Right lobe of liver (tissue), 6 donors: ENCODE data around the gene CEACAM19. TPM values are rescaled to one million over a fixed set of nuclear protein-coding genes. Genes with fewer than 3 reads are reported as not detected.

Source experiments
- ATAC-seq, 4 donors: fragments of 200-7000 bp; cut with Tn5 transposase; one replicate each; pipeline ENCODE4 v1.9.1; 2020; ENCODE audit warnings: mild to moderate bottlenecking in 4 of 4, moderate library complexity in 4 of 4
- DNase-seq, 3 donors: peaks; one replicate each; pipeline ENCODE4 v3.0.0-alpha.2; 2020
- H3K27ac ChIP-seq, 3 donors: fragments of 200-600 bp; one replicate each; pipeline ENCODE4 v1.8.0; 2022
- H3K27me3 ChIP-seq, 2 donors: fragments of 200-600 bp; one replicate each; pipeline ENCODE4 v1.8.0; 2022
- H3K36me3 ChIP-seq, 4 donors: fragments of 200-600 bp; sonication (generic) in 1 of 4; one replicate each; pipeline versions ENCODE4 v1.5.1 to v1.8.0; 2017 to 2022; ENCODE audit warnings: control low read depth in 1 of 4
- H3K4me1 ChIP-seq, 4 donors: fragments of 200-600 bp; sonication (generic) in 1 of 4; one replicate each; pipeline versions ENCODE4 v1.5.1 to v1.8.0; 2017 to 2022; ENCODE audit warnings: control low read depth in 1 of 4
- H3K4me3 ChIP-seq, 3 donors: fragments of 200-600 bp; one replicate each; pipeline ENCODE4 v1.8.0; 2022
- H3K9me3 ChIP-seq, 4 donors: fragments of 200-600 bp; sonication (generic) in 1 of 4; one replicate each; pipeline versions ENCODE4 v1.5.1 to v1.8.0; 2017 to 2022; ENCODE audit warnings: control low read depth in 1 of 4
- POLR2A ChIP-seq: fragments of 450-650 bp; IDR thresholded peaks from one replicate; pipeline ENCODE4 v1.6.1; 2017; ENCODE audit warnings: antibody characterized with exemption, mild to moderate bottlenecking
- WGBS: methylation state at CpG from one replicate; pipeline ENCODE4 v1.1.6; 2018; ENCODE audit warnings: low coverage, low lambda C conversion rate; ENCODE audit not compliant: insufficient coverage; ENCODE audit errors: missing lambda C conversion rate; 5-methylcytosine and 5-hydroxymethylcytosine counted together
- intact Hi-C, 2 donors: fragments of 100-400 bp; cut with DNase I; formaldehyde crosslinking; loops; one replicate each; pipeline versions ENCODE4 v1.11.2 to v1.14.1; 2022
- total RNA-seq, 6 experiments: library from RNA; depleted of rRNA in 2 of 6; stranded (reverse); fragments of >200 nt in 2 of 6; fragmentation: NEBNext Ultra II Directional in 3 of 6; extraction: Animal tissue kit (Norgen Biotek cat#: 25700) in 3 of 6; gene quantifications; one replicate each; pipeline versions ENCODE4 v1.1.0 to v1.2.4, GENCODE V29; 2016 to 2023
- TF ChIP-seq, protein P1 (sequence below), 4 donors: fragments of 200-600 bp in 3 of 4; fragments of 450-650 bp in 1 of 4; IDR thresholded peaks; one replicate each; pipeline versions ENCODE4 v1.5.1 to v1.8.0; 2016 to 2022; ENCODE audit warnings: antibody characterized with exemption in 4 of 4, mild to moderate bottlenecking in 2 of 4
- donor health status: DM: no; HTN: yes; CAD: no.
- donor health status: DM: no; HTN: no; CAD: no.
- donor health status: DM: no; HTN: no; CAD: no.
- donor health status: DM: no; HTN: yes; CAD: no.
- donor health status: DM: no; HTN: yes; CAD: no.

Gene CEACAM19
- total RNA-seq, 6 experiments from 2014 or later, result 3.3 to 9.0 (median 4.5) TPM

DNA sequence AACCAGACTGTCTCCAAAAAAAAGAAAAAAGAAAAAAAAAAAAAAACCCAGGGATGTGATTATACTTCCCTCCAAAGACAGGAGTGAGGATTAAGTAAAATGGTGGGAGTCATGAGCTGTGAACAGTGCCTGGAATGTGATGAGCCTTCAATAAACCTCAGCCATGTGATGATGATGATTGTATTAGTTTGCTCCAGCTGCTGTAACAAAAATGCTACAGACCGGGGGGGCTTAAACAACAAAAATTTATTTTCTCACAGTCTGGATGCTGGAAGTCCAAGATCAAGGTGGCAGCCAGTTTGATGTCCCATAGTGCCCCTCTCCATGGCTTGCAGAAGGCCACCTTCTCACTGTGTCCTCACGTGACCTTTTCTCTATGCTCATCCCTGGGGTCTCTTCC is 36.5 kb upstream of the CEACAM19 start:
- Histone ChIP-seq H3K9me3 (no peaks in the 10 kb centered on the region), H3K27me3 (no peaks in the 10 kb centered on the region), H3K4me3 (no peak overlapping the region), H3K27ac (peak overlapping the region; percentile 51 to 76 (median 74)), H3K4me1 (peaks cover 0 to 44% (median 12%) of the 10 kb centered on the region in 4 donors), H3K36me3 (no peaks in the 10 kb centered on the region)
- intact Hi-C loops, result no loop called here
- ATAC-seq (no peak), DNase-seq (no peak)
- TF ChIP-seq, protein P1, sequence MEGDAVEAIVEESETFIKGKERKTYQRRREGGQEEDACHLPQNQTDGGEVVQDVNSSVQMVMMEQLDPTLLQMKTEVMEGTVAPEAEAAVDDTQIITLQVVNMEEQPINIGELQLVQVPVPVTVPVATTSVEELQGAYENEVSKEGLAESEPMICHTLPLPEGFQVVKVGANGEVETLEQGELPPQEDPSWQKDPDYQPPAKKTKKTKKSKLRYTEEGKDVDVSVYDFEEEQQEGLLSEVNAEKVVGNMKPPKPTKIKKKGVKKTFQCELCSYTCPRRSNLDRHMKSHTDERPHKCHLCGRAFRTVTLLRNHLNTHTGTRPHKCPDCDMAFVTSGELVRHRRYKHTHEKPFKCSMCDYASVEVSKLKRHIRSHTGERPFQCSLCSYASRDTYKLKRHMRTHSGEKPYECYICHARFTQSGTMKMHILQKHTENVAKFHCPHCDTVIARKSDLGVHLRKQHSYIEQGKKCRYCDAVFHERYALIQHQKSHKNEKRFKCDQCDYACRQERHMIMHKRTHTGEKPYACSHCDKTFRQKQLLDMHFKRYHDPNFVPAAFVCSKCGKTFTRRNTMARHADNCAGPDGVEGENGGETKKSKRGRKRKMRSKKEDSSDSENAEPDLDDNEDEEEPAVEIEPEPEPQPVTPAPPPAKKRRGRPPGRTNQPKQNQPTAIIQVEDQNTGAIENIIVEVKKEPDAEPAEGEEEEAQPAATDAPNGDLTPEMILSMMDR (IDR thresholded peaks at IDR 0.05), result no peak
- TF ChIP-seq POLR2A, result no peak
- no CpG with 5 or more reads among the region's 2 CpGs for WGBS

DNA sequence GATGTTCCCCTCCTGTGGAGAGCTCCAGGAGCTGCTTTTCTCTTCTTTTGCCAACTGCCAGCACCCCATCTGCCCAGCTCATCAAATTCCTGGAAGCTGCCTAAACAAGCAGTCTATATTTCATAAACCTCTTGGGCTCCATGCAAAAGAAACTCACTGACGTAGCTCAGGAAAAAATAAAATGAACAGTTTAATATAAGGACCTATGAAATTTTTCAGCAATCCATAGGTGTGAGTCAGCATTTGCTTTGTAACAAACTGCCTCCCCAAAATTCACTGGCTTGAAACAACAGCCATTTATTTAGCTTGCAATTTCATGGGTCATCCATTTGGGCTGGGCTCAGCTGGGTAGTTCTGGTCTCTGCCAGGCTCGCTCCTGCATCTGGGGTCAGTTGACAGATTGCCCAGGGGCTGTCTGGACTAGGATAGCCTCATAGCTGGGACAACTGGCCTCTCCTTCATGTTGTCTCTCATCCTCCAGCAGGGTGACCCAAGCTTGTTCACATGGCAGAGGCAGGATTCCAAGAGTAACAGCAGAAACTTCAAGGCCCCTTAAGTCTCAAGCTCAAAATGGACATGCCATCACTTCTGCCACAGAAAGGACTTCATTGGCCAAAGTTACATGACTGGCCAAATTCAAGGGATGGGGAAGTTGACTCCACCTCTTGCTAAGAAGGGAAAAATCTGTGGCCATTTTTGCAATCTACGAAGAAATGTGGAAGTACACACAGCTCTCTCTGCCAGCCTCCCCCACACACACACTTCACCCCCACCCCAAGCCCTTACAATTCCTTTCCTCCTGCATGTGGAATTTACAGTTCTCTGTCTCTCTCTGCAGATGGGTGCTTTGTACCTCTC is 35.5 kb upstream of the CEACAM19 start:
- intact Hi-C loops, result no loop called here
- Histone ChIP-seq H3K9me3 (no peaks in the 10 kb centered on the region), H3K27me3 (no peaks in the 10 kb centered on the region), H3K27ac (peak overlapping the region in 2 of 3 donors; percentile 21 to 76), H3K4me1 (peaks cover 0 to 50% (median 12%) of the 10 kb centered on the region in 4 donors), H3K4me3 (no peak overlapping the region), H3K36me3 (no peaks in the 10 kb centered on the region)
- DNase-seq, result no peak
- ATAC-seq, result peak; percentile 10 to 49 (median 38)
- TF ChIP-seq POLR2A, result no peak
- TF ChIP-seq, protein P1 (IDR thresholded peaks at IDR 0.05), result no peak
- 75% methylated on average over 3 of the region's 3 CpGs for WGBS

DNA sequence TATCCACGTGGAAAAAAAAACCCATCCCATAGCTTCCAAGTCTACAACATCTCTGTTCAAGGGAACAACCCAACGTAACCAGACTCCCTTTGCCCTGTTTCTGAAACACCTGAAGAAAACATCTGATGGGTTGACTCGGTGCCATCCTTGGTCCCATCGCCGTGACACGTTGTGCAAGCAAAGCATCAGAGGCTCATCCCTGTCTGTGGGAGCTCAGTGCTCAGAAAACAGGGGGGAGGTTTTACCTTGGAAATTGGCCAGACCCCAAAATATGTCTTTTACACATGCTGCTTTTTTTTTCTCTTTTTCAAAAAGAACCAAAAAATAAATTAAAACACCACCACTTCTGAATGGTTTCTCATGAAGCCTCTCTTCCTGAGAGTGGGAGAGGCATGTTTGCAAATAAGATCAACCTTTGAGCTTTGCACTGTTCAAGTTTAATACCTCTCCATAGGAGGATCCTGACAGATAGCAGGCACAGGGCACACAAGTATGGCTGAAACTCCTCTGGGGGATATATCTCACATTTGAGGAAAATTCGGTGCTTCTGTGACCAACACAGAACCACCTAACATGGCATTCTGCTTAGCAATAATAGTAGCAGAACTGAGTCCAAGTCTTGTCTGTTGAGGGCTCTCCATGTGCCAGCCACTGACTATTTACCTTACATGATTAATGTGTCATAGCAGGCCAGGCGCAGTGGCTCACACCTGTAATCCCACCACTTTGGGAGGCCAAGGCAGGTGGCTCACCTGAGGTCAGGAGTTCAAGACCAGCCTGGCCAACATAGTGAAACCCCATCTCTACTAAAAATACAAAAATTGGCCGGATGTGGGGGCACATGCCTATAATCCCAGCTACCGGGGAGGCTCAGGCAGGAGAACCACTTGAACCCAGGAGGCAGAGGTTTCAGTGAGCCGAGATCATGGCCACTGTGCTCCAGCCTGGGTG is 34.6 kb upstream of the CEACAM19 start:
- 57% methylated on average over 10 of the region's 11 CpGs for WGBS
- H3K36me3 ChIP-seq, result no peaks in the 10 kb centered on the region
- H3K4me1 ChIP-seq, result peaks cover 0 to 52% (median 12%) of the 10 kb centered on the region in 4 donors
- DNase-seq, result no peak
- H3K27ac ChIP-seq, result peak overlapping the region; percentile 0 to 76 (median 72)
- peak; percentile 62 to 88 (median 78) for ATAC-seq
- H3K9me3 ChIP-seq, result no peaks in the 10 kb centered on the region
- H3K27me3 ChIP-seq, result no peaks in the 10 kb centered on the region
- no peak for TF ChIP-seq POLR2A
- TF ChIP-seq, protein P1 (IDR thresholded peaks at IDR 0.05), result no peak
- H3K4me3 ChIP-seq, result no peak overlapping the region
- intact Hi-C loops, result no loop called here

DNA sequence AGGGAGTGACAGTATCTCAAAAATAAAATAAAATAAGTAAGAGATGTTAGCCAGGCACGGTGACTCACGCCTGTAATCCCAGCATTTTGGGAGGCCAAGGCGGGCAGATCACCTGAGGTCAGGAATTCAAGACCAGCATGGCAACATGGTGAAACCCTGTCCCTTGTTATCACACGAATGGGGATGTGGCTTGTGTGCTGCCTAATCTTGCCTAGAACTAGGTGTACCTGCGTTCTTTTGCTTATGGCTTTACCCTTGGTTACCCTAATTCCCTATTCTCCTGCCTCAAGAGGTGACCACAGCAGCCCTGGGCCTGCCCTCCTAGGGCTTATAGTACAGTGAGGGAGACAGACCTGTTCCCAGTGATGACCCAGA is 33.9 kb upstream of the CEACAM19 start:
- 90% methylated on average over 3 of the region's 5 CpGs for WGBS

More for the DNA sequence above, 33.9 kb upstream of the CEACAM19 start:
- DNase-seq (no peak), ATAC-seq (peak in 1 of 4 donors; percentile 9)
- Histone ChIP-seq H3K27ac (peak overlapping the region in 2 of 3 donors; percentile 72 to 76), H3K4me1 (peaks cover 0 to 52% (median 12%) of the 10 kb centered on the region in 4 donors), H3K4me3 (no peak overlapping the region), H3K27me3 (no peaks in the 10 kb centered on the region), H3K9me3 (no peaks in the 10 kb centered on the region), H3K36me3 (no peaks in the 10 kb centered on the region)
- intact Hi-C loops, result no loop called here
- TF ChIP-seq, protein P1 (IDR thresholded peaks at IDR 0.05), result no peak
- TF ChIP-seq POLR2A, result no peak
